HepG2 (cell line): ENCODE measurements around the gene RASA4.
"Not testable (repeated sequence)": the region's sequence is repeated elsewhere in the genome, so short reads cannot be mapped to it uniquely, and the experiment has no call there.

Experiments used
- RFX5 ChIP-seq: IDR thresholded peaks from 2 replicates; pipeline ENCODE4 v1.6.1; 2011; ENCODE audit warnings: low read depth, low read length, improper control_type of control experiment
- ZBTB21 ChIP-seq: sonication (generic); formaldehyde crosslinking; IDR thresholded peaks from 2 replicates; pipeline ENCODE4 v1.4.0; 2020; ENCODE audit warnings: missing genetic modification reagents
- ZNF609 ChIP-seq: sonication (generic); formaldehyde crosslinking; IDR thresholded peaks from 2 replicates; pipeline ENCODE4 v1.4.0; 2020; ENCODE audit warnings: mild to moderate bottlenecking, missing genetic modification reagents, borderline replicate concordance

GRCh38 chr7:102593637-102594334 is 22.8 kb downstream of the RASA4 start:
- not testable (repeated sequence) for TF ChIP-seq RFX5; ZNF609 (CRISPR knock-in tag); ZBTB21 (CRISPR knock-in tag)
